Upper lobe of left lung (tissue), 6 donors: ENCODE measurements around the gene BEST2. TPM values are rescaled to one million over a fixed set of nuclear protein-coding genes. Genes with fewer than 3 reads are reported as not detected.

ENCODE experiments used
- ATAC-seq, 2 donors: fragments of 200-7000 bp; cut with Tn5 transposase; one replicate each; pipeline ENCODE4 v1.9.1; 2022; ENCODE audit warnings: mild to moderate bottlenecking in 2 of 2, moderate library complexity in 2 of 2; ENCODE audit not compliant: low FRiP score in 2 of 2
- DNase-seq, 2 donors: peaks; one replicate each; pipeline ENCODE4 v3.0.0-alpha.2; 2019 to 2020
- H3K27ac ChIP-seq, 4 donors: fragments of 200-600 bp; sonication (generic); one replicate each; pipeline ENCODE4 v1.5.1; 2016 to 2019
- H3K27me3 ChIP-seq, 4 donors: fragments of 200-600 bp; sonication (generic); one replicate each; pipeline ENCODE4 v1.5.1; 2017 to 2019
- H3K36me3 ChIP-seq, 4 donors: fragments of 200-600 bp; sonication (generic); one replicate each; pipeline ENCODE4 v1.5.1; 2016 to 2019
- H3K4me1 ChIP-seq, 4 donors: fragments of 200-600 bp; sonication (generic); one replicate each; pipeline ENCODE4 v1.5.1; 2018 to 2019
- H3K4me3 ChIP-seq, 4 donors: fragments of 200-600 bp; sonication (generic); one replicate each; pipeline ENCODE4 v1.5.1; 2017 to 2019; ENCODE audit warnings: mild to moderate bottlenecking in 2 of 4, moderate library complexity in 1 of 4
- H3K9me3 ChIP-seq, 4 donors: fragments of 200-600 bp; sonication (generic); one replicate each; pipeline ENCODE4 v1.5.1; 2018 to 2019
- EP300 ChIP-seq, 4 donors: sonication (generic); formaldehyde crosslinking; IDR thresholded peaks; one replicate each; pipeline ENCODE4 v1.5.1; 2017; ENCODE audit warnings: antibody characterized with exemption in 4 of 4, control low read depth in 2 of 4
- POLR2A ChIP-seq, 4 donors: fragments of 450-650 bp; IDR thresholded peaks; one replicate each; pipeline ENCODE4 v1.5.1; 2016 to 2017; ENCODE audit warnings: antibody characterized with exemption in 4 of 4, mild to moderate bottlenecking in 2 of 4
- POLR2AphosphoS5 ChIP-seq, 2 donors: sonication (generic); formaldehyde crosslinking; IDR thresholded peaks; one replicate each; pipeline ENCODE4 v1.5.1; 2017; ENCODE audit warnings: antibody characterized with exemption in 2 of 2
- WGBS, 2 donors: methylation state at CpG; one replicate each; pipeline ENCODE4 v1.1.5; 2017 to 2018; 5-methylcytosine and 5-hydroxymethylcytosine counted together
- total RNA-seq, 6 donors: library from RNA; depleted of rRNA in 4 of 6; stranded (reverse); fragments of >200 nt in 4 of 6; gene quantifications; one replicate each; pipeline versions ENCODE4 v1.1.0 to v1.2.1, GENCODE V29; 2016 to 2021
- TF ChIP-seq, protein P1 (sequence below), 6 experiments: fragments of 450-650 bp in 4 of 6; fragments of 200-600 bp in 2 of 6; sonication (generic) in 2 of 6; IDR thresholded peaks; one replicate each; pipeline ENCODE4 v1.5.1; 2016 to 2019; ENCODE audit warnings: antibody characterized with exemption in 6 of 6
- donor health status: DM: no; HTN: no; CAD: no; lungs with moderate emphysema.
- donor health status: DM: no; HTN: yes; CAD: no; lungs with severe emphysema.

BEST2 gene
- total RNA-seq, 6 donors from 2014 or later: 0.11 TPM; not detected in 5

DNA sequence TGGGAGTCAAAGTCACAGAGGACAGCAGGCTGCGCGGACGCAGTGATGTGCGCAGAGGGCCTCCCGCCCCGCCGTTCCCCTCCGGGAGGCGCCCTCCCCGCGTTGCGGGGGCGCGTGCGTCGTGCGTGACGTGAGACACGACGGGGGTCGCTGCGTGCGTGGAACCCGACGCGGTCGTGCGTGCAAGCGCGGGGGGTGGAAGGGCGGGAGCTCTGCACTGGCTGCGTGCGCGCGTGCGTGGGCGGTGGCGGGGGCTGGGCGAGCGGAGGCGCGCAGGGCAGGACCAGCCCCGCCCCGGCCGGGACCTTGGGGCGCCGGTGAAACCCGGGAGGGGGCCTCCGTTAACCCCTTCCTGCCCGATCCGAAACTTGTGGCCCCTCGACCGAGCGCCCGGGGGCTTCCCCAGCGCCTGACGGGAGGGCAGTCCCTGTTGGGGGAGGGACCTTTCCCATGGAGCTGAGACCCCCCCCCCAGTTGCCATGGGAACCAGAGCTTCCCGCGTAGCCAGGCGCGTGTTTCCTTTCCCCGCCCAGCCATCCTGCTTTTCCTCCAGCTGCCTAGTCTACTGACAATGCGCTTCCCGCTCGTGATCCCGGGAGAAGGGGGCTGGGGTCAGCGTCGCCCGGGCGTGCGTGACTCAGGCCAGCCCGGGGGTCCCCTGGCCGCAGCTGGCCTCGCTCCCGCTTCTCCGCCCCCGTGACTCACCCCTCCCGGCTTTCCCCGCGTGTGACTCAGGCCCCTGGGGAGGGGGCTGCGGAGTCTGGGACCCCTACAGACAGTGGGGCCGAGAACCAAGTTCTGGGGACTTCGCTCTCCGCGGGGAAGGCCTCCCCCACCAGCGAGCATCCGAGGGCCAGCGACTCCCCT, 31.1 kb downstream of the BEST2 start:
- TF ChIP-seq EP300 (IDR thresholded peaks at IDR 0.05) (peak; percentile 92 to 97 (median 94)), POLR2AphosphoS5 (IDR thresholded peaks at IDR 0.05) (peak; percentile 89 to 97), POLR2A (IDR thresholded peaks at IDR 0.05) (peak in 2 of 4 donors; percentile 37 to 87)
- TF ChIP-seq, protein P1, sequence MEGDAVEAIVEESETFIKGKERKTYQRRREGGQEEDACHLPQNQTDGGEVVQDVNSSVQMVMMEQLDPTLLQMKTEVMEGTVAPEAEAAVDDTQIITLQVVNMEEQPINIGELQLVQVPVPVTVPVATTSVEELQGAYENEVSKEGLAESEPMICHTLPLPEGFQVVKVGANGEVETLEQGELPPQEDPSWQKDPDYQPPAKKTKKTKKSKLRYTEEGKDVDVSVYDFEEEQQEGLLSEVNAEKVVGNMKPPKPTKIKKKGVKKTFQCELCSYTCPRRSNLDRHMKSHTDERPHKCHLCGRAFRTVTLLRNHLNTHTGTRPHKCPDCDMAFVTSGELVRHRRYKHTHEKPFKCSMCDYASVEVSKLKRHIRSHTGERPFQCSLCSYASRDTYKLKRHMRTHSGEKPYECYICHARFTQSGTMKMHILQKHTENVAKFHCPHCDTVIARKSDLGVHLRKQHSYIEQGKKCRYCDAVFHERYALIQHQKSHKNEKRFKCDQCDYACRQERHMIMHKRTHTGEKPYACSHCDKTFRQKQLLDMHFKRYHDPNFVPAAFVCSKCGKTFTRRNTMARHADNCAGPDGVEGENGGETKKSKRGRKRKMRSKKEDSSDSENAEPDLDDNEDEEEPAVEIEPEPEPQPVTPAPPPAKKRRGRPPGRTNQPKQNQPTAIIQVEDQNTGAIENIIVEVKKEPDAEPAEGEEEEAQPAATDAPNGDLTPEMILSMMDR (IDR thresholded peaks at IDR 0.05): peak in 4 of 6 experiments; percentile 16 to 54 (median 37)
- ATAC-seq (peak; percentile 42 to 76), DNase-seq (peak; percentile 85 to 99)
- Histone ChIP-seq H3K9me3 (no peaks in the 10 kb centered on the region), H3K27ac (peak overlapping the region; percentile 96 to 100 (median 98)), H3K36me3 (no peaks in the 10 kb centered on the region), H3K4me3 (peak overlapping the region; percentile 18 to 52 (median 45)), H3K4me1 (peaks cover 74 to 85% (median 76%) of the 10 kb centered on the region in 4 donors), H3K27me3 (no peaks in the 10 kb centered on the region)
- 0 to 1% methylated on average over 10 to 60 of the region's 88 CpGs for WGBS, 2 donors

DNA sequence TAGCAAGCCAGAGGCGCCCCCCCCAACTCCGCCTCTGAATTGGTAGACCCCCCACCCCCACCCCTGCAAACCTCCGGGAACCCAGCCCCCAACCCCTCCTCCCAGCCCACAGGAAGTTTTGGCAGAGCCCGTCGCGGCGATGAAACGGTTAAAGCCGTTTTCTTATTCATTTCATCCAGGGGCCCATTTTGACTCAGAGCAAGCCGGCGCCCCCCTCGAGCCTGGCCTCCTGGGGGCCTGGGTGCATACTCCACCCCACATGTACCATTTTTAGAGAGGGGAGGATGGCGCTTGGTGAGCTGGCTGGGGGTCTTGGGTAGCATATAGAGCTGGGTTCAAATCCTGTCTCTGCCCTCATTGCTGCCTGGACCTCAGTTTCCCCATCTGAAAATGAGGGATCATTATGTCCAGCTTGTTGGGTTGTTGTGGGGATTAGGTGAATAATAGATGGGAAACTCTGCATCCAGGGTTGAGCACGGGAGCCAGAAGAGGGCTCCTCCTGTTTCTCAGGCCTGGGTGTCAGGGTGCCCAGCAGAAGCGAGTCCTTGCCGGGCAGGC, 31.8 kb downstream of the BEST2 start:
- H3K9me3 ChIP-seq: no peaks in the 10 kb centered on the region

DNA sequence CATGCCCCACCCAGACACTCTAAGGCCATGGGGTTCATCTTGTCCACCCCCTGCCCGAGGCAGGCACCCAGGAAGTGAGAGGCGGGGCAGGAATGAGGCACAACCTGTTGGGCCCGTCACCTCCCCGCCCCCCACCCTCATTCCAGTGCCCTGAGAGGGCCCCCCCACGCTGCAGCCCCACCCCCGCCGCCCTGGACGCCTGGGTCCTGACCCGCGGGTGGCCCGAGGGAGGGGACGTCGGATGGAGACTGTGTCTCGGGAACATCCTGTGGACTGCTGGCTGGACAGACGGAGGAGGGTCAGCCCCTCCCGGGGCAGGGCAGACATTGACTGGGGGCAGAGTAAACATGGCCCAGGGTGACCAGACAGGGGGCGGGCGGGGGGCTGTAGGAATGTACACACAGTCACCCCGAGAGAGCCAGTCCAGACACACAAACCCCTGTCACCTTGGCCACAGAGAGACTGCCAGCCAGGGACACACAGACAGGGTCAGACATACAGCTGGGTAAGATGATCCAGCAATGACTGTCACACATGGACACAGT, 32.3 kb downstream of the BEST2 start:
- Histone ChIP-seq H3K27ac (peak overlapping the region; percentile 96 to 100 (median 98)), H3K4me1 (peaks cover 77 to 86% (median 80%) of the 10 kb centered on the region in 4 donors), H3K9me3 (no peaks in the 10 kb centered on the region), H3K36me3 (no peaks in the 10 kb centered on the region), H3K4me3 (peak overlapping the region in 2 of 4 donors; percentile 44 to 46), H3K27me3 (no peaks in the 10 kb centered on the region)
- peak in 1 of 4 donors; percentile 42 for TF ChIP-seq POLR2A (IDR thresholded peaks at IDR 0.05)
- peak in 3 of 4 donors; percentile 39 to 84 (median 69) for TF ChIP-seq EP300 (IDR thresholded peaks at IDR 0.05)
- TF ChIP-seq, protein P1 (IDR thresholded peaks at IDR 0.05): no peak
- TF ChIP-seq POLR2AphosphoS5 (IDR thresholded peaks at IDR 0.05): peak; percentile 76 to 84
- DNase-seq (peak; percentile 90), ATAC-seq (peak; percentile 1 to 16)
- 19 to 33% methylated on average over 4 to 13 of the region's 19 CpGs for WGBS, 2 donors

More for the DNA sequence above, 31.8 kb downstream of the BEST2 start:
- DNase-seq (no peak), ATAC-seq (peak in 1 of 2 donors; percentile 0)
- Histone ChIP-seq H3K4me1 (peaks cover 77 to 86% (median 80%) of the 10 kb centered on the region in 4 donors), H3K27ac (peak overlapping the region; percentile 96 to 100 (median 98)), H3K4me3 (peak overlapping the region; percentile 18 to 52 (median 45)), H3K27me3 (no peaks in the 10 kb centered on the region), H3K36me3 (no peaks in the 10 kb centered on the region)
- TF ChIP-seq, protein P1 (IDR thresholded peaks at IDR 0.05): peak in 2 of 6 experiments; percentile 6 to 12
- TF ChIP-seq EP300 (IDR thresholded peaks at IDR 0.05) (no peak), POLR2A (IDR thresholded peaks at IDR 0.05) (no peak)
- 8 to 9% methylated on average over 6 to 15 of the region's 16 CpGs for WGBS, 2 donors

DNA sequence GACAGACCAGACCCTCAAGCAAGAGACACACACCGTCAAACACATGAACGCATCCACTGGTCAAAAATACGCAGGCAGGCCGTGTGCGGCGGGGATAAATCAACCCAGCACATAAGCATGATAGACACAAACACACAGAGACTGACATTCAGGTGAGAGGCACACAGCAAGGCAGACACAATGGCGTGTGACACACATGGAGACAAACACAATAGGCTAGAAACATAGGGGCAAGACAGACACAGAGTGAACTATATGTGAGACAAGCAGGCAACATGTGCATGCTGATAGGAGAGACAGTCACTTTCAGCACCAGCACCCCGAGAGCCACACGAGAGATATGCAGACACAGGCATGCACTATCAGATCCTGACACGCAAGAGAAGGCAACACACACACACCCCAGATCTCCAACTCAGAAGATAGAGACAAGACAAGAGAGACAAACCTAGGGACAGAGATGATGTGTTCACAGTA, 32.8 kb downstream of the BEST2 start:
- no peaks in the 10 kb centered on the region for H3K9me3 ChIP-seq
- WGBS, 2 donors: 54 to 63% methylated on average over 10 of the region's 10 CpGs

More for the DNA sequence above, 32.8 kb downstream of the BEST2 start:
- TF ChIP-seq POLR2A (IDR thresholded peaks at IDR 0.05) (no peak), POLR2AphosphoS5 (IDR thresholded peaks at IDR 0.05) (no peak), EP300 (IDR thresholded peaks at IDR 0.05) (no peak)
- TF ChIP-seq, protein P1 (IDR thresholded peaks at IDR 0.05): no peak
- DNase-seq (no peak), ATAC-seq (no peak)
- peaks cover 77 to 86% (median 79%) of the 10 kb centered on the region in 4 donors for H3K4me1 ChIP-seq
- no peaks in the 10 kb centered on the region for H3K27me3 ChIP-seq
- no peaks in the 10 kb centered on the region for H3K36me3 ChIP-seq
- peak overlapping the region; percentile 96 to 100 (median 98) for H3K27ac ChIP-seq
- H3K4me3 ChIP-seq: peak overlapping the region in 1 of 4 donors; percentile 46
